GM10847 (cell line): ENCODE measurements around the gene ASCC1.

Experiments
- POLR2A ChIP-seq: IDR thresholded peaks from 2 replicates; pipeline ENCODE4 v1.6.1; 2011; ENCODE audit not compliant: insufficient read length; ENCODE audit errors: extremely low read depth

Gene ASCC1

DNA sequence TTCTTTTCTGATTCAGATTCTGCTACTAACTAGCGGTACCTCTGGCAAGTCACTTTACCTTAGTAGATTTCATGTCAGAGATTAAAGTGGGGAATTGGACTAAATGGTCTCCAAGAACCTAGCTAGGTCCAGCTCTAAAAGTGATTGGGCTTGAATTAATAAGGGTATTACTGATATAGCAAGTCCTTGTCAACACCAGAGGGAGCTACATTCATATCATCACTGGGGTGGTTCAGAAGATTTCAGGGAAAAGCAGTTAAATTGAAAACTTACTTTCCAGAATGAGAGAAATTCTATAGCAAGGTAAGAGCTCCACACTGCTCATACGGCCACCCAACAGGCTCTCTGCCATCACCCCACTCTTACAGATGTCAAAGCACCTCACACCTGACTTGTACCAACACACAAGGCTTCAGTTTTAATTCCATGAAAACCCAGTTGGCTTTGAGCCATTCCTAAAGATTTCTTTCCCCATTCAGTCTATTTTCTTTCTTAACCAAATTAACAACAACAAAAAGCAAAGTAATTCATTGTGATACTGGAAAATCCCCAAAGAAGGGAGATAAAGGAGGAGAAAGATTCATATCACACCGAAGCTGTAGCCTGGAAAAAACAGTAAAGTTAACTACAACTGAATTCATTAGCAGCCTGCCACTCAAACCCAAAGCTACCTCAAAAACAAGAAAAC lies 89.7 kb downstream of the ASCC1 start:
- no peak for TF ChIP-seq POLR2A

DNA sequence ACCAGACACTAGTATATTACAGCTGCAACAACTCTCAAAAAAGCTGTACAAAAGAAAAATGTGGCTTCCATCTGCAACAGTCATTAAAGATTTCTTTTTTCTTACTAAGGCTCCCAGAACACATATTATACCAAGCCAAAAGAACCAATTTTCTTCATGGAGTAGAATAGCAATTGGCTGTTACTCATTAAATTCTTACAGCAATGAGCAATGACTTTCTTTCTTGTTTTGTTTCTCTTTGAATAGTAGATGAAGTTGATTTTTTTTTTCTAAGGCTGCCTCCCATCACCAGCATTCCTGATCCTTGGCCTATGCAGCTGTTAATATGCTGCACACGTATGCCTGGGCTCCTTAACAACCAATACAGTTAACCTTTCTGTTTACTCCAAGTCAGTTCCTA lies 91.1 kb downstream of the ASCC1 start:
- no peak for TF ChIP-seq POLR2A

DNA sequence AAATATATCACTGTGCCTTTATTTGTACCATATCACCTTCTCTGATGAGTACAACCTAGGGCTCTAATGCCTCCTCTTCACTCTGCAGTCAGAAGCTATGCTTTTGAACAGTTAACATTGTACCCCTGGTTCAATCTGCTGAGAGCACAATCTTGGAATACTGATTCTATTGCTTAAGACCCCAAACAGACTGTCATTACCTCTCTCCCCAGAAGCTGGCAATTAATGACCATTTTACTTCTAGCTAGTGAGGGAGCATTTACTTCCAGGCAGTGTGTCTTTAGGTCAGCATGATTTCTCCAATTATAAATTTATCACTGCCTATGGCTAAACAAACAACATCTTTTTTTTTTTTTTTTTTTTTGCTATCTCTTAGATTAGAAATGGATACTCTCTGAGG lies 91.7 kb downstream of the ASCC1 start:
- TF ChIP-seq POLR2A: no peak

DNA sequence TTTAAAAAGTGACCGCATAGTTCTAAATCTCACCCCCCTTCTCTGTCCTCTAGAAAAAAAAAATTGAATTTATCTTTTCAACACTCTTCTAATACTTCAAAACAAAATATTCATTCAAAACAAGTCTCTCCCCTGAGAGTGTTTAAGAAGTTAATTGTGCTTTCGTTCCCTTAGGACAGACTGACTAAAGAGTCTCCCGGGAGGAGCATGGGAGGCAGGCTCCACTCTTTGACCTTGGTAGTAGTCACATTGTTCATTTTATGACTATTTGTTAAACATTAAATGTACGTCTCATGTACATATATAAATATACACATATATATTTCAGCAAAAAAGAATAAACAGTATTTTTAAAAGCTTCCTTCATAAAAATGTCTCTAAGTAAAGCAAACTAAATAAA lies 92.5 kb downstream of the ASCC1 start:
- TF ChIP-seq POLR2A: no peak

DNA sequence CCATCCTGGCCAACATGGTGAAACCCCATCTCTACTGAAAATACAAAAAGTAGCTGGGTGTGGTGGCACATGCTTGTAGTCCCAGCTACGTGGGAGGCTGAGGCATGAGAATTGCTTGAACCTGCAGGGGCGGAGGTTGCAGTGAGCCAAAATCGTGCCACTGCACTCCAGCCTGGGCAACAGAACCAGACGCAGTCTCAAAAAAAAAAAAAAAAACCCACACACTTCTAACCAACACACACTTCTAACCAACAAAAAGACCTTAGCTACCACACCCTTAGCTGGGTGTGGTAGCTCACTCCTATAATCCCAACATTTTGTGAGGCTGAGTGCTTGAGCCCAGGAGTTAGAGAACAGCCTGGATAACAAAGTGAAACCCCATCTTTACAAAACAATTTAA lies 93.9 kb downstream of the ASCC1 start:
- TF ChIP-seq POLR2A: no peak

DNA sequence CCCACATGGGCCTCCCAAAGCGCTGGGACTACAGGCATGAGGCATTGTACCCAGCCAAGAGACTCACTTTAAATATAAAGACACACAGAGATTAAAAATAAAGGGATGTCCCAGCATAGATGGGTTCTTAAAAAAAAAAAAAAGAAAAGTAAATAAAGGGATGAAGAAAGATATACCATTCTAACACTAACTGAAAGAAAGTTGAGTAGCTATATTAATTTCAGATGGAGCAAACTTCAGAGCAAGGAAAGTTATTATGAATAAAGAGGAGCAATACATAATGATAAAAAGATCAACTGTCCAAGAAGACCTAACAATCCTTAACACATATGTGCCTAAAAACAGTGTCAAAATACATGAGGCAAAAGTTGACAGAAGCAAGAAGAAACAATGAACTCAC lies 94.7 kb downstream of the ASCC1 start:
- TF ChIP-seq POLR2A: no peak

DNA sequence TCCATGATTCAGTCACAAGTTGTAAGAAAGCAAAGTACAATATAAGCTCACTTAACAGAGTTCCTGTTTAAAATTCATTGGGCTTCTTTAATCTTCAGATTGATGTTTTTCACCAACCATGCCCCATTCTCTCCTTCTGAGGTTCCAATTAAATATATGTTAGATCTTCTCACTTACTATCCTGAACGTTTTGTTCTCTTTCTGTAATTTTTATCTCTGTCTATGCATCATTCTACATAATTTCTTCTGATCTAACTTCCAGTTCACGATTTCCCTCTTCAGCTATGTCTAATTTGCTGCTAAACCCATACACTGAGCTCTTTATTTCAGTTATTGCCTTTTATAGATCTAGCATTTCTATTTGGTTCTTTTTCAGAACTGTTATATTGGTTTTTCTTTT lies 99.7 kb downstream of the ASCC1 start:
- no peak for TF ChIP-seq POLR2A

DNA sequence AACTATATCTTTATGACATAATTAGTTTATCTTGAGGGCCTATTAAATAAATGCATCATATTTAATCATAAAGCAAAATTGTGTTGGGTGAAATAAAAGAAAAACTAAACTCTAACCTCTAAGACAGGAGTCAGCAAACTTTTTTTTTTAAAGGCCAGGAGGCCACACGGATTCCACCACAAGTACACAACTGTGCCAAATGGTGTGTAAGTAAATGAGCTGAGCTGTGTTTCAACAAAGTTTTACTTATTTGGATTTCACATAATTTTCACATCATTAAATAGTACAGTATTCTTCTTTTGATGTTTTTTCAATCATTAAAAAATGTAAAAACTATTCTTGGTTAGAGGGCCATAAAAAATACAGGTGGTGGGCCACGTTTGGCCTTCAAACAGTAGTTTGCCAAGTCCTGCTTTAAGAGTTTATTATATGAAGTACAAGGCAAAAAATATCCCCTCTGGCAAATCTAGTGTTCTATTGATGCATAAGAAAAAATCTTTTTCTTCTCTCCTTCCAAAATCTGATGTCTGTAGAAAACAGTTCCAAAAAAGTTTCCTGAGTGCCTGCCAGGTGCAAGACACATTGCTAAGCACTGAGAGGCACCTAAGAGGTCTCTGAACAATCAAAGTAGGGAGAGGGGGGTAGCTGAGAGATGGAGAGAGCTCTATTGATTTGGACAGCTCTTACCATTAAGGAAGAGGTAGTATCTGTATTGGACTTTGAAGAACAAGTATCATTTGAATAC lies 101.2 kb downstream of the ASCC1 start:
- no peak for TF ChIP-seq POLR2A

DNA sequence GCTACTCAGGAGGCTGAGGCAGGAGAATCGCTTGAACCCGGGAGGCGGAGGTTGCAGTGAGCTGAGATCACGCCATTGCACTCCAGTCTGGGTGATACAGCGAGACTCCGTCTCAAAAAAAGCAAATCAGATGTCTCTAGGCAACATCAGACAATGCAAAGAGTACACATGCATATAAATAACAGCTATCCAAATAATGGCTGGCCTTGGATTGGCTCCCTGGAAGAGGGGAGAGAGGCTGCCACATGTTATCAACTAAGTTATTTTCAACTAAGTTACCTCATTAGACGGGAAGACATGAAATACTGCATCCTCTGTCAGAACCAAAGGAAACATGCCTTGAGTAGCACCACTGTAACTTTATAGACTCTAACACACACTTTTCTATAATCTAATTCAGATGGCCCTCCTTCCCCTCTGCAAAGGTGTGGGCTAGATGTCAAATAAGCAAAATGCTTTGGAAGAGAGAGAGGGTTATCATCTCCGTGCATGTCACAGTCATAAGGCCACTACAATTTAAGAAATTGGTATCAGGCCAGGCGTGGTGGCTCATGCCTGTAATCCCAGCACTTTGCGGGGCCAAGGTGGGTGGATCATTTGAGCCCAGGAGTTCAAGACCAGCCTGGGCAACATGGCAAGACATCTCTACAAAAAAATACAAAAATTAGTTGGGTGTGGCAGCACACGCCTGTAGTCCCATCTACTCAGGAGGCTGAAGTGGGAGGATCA lies 105.2 kb downstream of the ASCC1 start:
- TF ChIP-seq POLR2A: no peak

DNA sequence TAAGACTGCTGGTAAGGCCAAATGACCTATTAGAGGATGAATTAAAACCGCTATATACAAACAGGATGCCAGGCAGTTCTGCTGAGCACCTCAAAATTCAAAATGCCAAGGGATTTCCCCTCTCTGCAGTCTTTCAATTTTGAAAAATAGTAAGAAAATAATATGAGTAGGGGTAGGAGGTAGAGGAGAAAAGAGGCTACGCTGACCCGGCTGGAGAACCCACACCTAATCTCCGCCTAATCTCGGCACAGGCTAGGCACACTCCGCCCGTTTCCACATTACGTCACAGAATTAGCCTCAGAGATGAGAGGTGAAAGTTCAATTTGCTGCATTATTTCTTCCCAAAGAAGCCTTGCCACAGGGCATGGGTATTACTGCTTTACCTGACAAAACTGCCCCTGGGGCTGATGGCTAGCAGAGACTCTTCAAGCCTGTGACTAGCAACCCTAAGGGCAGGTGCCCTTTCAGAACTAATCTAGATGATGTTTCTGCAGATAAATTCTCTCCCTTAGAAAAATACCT lies 106.4 kb downstream of the ASCC1 start:
- TF ChIP-seq POLR2A: no peak

DNA sequence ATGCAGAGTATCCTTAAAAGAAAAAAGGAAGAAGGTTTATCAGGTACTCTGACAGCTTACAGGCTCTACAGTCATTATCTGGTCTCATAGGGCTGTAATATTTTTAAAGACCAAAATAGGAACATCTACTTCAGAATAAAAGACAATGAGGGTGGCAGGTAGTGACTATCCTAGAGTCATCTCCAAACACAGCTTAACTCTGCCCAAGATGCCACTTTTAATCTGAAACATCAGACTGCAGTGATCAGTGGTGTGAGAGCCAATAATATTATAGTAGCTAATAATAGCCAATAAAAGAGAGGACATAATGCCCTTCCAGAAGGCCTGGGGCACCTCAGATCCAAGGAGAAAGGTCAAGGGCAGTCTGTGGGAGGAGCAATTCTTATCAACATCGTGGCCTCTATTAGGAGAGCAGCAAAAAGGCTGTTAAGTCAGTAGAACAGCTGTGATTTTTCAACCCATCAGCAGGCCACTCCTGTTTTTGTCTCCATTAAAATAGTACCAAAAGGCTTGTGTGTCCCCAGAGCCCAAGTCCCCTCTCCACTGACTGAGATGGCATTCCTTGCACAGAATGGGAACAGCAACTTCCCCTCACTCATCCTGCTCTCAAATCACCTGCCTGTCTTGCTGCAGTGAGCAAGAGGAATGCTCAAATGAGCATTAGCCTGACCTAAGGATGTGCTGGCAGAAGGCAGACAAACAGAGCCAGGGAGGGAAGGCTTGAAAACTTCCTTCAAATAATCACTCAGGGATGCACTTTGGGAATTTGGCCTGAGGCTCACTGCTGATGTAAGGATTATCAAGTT lies 107.0 kb downstream of the ASCC1 start:
- TF ChIP-seq POLR2A: no peak

DNA sequence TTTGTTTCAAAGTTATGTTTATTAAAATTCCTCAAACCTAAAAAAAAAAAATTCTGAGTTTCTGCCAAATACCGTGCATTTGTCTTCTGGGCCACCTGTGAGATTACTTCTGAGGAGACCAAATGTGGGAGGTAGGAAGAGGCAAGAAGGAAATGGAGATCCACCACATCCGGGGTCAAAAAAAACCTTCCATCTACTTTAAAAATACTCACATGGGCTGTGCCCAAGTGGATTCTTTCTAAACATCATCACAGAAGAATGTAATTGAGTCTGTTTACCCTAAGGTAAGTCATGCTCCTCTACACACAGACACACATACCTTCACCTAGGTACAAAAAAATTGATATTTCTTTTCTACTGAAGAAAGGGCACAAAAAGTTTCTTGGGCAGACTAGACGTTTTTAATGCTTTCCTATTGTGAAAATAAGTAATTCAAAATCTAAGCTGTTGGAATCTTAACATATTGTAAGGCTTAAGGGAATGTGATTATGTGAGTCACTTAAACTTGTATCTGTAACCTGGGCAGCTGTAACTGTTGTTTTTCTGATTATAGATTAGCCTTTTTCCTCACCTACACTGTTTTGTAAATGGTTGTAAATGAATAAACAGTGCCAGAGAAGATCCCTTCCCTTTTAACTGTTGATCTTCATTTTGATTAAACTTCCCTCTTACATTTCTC lies 108.6 kb downstream of the ASCC1 start:
- TF ChIP-seq POLR2A: no peak

DNA sequence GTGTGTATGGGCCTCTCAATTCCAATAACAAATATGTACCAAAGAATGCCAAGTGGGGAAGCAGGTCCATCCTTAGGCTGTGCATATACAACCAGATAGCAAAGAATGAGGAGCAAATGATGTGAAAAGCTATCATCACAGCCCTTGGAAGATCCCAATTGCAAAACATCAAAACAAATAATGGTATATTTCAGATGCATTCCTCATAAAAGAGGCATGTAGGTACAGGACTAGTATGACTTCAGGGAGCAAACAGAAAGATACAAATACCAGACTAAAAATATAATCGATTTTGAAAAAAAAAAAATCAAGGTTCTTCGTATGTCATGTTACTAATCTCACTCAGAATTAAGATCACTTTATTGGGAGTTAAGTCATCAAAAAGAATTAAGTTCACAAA lies 109.2 kb downstream of the ASCC1 start:
- TF ChIP-seq POLR2A: no peak

DNA sequence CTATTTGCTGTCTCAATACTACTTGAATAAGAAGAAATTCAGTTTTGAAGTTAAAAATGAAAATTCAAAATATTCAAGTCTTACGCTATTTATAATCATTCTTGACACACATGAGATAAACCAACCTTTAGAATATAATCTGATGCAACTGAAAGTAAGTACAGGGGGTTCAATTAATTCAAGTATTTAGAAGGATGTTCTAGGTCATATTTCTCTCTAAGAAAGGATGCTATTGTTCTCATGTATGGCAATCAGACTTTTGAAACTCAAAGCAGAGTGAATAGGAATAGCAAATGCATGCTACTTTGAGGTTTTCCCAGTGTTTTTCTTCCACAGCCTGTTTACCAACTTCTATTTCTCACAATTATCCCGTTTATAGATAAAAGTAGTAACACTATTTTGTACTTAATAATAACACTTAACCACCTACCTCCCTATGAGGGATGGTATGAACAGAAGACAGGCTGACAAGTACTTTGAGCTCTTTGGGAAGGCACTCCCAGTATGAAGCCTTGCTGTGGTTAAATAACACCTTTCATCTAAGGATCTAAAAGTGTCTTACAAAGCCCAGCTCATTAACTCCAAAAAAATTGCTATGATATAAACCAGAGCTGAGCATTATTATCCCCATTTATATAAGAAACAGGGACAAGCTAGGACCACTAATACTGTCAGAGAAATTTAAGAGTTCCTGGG lies 109.8 kb downstream of the ASCC1 start:
- no peak for TF ChIP-seq POLR2A
